ENCODE measurements around the gene GPX7. TPM values are rescaled to one million over a fixed set of nuclear protein-coding genes. Genes with fewer than 3 reads are reported as not detected.

The GPX7 gene
- total RNA-seq, 1 experiment from 2014 or later = 0.07 TPM

Other genes starting within 250 kb of the GPX7 start
- gene CC2D1B, start 236.2 kb upstream of the GPX7 start, total RNA-seq (2014; rRNA removed; shearing (Covaris generic)) = 13.7 and 16.1 TPM in 2 replicates
- gene ORC1, start 197.9 kb upstream of the GPX7 start, total RNA-seq (2014; rRNA removed; shearing (Covaris generic)) = 8.3 and 8.5 TPM in 2 replicates
- 9.4 and 11.9 TPM in 2 replicates for gene PRPF38A, start 197.8 kb upstream of the GPX7 start, total RNA-seq (2014; rRNA removed; shearing (Covaris generic))
- gene TUT4, start 49.3 kb upstream of the GPX7 start, total RNA-seq (2014; rRNA removed; shearing (Covaris generic)) = 27.5 and 29.4 TPM in 2 replicates
- not detected in 2 replicates for gene SHISAL2A, start 30.8 kb downstream of the GPX7 start, total RNA-seq (2014; rRNA removed; shearing (Covaris generic))
- 11.5 and 15.6 TPM in 2 replicates for gene COA7, start 96.0 kb downstream of the GPX7 start, total RNA-seq (2014; rRNA removed; shearing (Covaris generic))
- gene ZYG11B, start 124.1 kb downstream of the GPX7 start, total RNA-seq (2014; rRNA removed; shearing (Covaris generic)) = 12.6 and 13.8 TPM in 2 replicates
- 4.1 and 4.3 TPM in 2 replicates for gene ZYG11A, start 240.4 kb downstream of the GPX7 start, total RNA-seq (2014; rRNA removed; shearing (Covaris generic))

Data from NCI-H460 (cell line).